Left renal cortex interstitium (tissue), 4 donors: ENCODE measurements around the gene FBLN1. TPM values are rescaled to one million over a fixed set of nuclear protein-coding genes. Genes with fewer than 3 reads are reported as not detected.
"Not testable (repeated sequence)": the region's sequence is repeated elsewhere in the genome, so short reads cannot be mapped to it uniquely, and the experiment has no call there.

Experiments
- DNase-seq, 4 donors: peaks; one replicate each; pipeline ENCODE4 v3.0.0-alpha.2; 2013; ENCODE audit warnings: low read depth in 4 of 4, low spot score in 2 of 4, missing footprints in 1 of 4
- polyA plus RNA-seq, 4 donors: library from polyadenylated mRNA; unstranded; fragments of 120-200 nt; gene quantifications; one replicate each; pipeline ENCODE4 v1.2.1, GENCODE V29; 2013; ENCODE audit not compliant: insufficient read length in 4 of 4

The FBLN1 gene
- polyA plus RNA-seq, 4 donors = 98.6 to 176 (median 121) TPM

DNA sequence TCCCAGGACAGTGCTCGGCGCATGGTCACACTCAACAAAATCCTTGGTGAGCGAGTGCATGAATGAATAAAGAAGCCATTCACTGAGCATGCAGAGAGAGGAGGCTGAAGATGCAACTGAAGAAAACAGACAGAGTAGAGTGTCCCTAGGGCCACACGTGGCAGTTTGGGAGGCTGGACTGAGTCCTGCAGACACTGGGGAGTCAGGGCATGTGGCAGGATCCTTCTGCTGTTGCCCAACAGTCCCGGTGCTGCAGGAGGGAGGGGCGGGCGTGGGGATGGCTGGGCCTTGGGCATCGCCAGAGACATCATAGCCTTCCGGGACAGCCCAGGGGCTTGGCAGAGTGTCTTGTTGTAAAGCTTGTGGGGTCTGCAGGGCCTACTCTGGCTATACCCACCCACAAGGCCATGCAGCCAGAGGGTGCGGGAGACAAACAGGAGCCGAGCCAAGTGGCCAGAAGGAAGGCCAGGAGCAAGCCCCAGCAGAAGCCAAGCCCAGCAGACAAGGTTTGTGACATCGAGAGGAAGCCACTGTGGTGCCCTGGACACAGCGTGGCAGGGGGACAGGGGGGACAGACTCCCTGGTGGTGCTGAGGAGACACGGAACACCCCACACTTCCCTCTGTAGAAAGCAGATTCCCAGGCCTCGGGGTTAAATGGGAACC, 26.7 kb upstream of the FBLN1 start:
- no peak for DNase-seq

DNA sequence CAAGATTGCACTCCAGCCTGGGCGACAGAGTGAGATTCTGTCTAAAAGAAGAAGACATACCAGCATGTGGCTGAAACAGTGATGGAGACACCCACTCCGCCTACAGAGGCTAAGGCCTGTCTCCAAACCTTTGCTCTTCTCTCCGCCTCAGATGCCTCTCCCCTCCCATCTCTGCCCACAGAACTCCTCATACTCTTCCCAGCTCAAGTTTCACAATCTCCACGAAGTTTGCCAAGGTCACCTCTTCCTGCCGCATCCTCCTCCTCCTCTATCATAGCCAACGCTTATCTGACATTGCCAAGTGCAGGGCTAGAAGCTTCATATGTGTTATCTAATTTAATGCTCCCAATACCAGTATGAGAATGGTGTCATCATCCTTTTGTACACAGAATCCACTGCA, 25.9 kb upstream of the FBLN1 start:
- no peak for DNase-seq

DNA sequence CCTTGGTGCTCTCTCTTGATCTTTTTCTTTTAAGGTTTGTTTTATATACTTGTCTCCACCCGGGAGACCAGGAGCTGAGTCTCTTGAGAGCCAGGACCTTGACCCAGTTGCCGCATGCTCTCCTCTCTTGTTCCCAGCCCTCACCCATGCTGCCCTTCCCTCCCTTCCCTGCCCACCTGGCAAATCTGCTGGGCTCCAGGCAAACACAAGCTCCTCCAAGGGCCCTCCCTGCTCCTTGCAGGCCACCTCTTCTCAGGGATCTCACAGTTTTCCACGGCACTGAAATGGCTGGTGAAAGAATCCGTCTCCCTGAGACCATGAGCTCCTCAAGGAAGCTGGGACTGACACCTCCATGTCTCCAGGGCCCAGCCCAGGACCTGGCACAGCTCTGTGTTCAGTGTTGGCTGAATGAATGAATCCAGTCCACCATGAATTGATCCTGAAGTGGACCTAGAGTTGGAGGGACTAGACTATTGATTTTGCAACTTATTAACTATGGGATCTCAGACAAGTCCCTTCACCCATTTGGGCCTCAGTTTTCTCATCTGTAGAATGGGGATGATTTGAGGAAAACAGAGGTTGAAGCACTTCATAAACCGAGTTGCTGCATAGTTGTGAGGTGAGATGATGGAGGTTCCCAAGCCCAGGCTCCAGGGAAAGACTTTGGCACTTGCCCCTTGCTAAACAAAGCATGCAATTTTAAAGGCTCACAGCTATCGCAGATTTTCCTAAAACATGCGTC, 25.1 kb upstream of the FBLN1 start:
- no peak for DNase-seq

DNA sequence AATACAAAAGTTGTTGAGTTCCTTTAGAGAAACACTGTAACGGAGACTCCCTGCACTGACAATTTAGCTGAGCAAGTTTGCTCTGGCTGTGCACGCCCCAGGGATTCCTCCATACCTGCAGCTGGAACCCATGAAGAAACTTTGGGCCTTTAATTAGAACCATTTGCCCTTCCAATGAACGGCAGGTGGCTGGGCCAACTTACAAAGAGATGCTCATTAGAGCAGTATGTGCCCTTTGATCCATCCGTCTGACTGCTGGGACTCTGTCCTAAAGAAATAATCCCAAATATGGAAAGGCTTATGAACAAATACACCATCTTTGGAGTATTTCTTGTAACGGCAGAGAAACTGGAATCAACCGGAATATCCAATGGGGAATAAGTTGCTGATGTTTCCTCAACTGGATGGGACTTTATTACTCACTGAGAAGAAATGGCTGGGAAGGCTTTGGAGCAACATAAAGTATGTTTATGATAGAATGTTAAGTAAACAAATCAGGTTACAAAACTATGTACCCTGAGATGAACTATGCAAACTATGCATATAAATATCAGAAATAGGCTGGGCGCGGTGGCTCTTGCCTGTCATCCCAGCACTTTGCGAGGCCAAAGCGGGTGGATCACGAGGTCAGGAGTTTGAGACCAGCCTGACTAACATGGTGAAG, 24.4 kb upstream of the FBLN1 start:
- no peak for DNase-seq

GRCh38 chr22:45480717-45481116, 22.0 kb upstream of the FBLN1 start:
- DNase-seq = no peak

GRCh38 chr22:45481661-45482060, 21.0 kb upstream of the FBLN1 start:
- DNase-seq = no peak

GRCh38 chr22:45482169-45482568, 20.5 kb upstream of the FBLN1 start:
- no peak for DNase-seq

GRCh38 chr22:45483319-45483718, 19.4 kb upstream of the FBLN1 start:
- no peak for DNase-seq

DNA sequence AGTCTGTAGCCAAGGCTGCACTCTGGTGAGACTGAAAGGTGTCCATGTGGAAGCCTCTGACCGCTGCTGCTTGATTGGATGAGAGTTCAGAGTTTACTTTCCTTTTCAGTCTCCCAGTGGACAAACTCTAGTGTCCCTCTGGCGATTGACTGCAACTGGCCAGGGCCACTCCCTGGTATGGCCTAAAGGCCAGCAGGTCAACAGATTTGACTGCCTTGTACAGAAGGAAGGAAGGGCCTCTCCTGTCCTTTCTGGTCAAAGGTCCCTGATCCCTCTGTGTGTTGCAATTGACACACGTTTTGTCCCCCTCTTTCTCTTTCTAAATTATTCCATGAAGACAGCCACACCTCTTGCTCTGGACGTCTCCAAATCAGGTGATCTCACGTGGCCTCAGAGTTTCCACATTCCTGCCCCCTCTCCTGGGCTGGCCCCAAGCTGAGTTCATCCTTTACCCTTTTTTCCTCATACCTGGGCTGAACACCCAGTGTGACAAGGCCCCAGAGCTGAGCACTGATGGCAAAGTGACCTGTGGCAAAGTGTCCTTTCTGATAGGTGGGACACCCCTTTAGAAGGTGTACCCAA, 18.7 kb upstream of the FBLN1 start:
- no peak for DNase-seq

- no peak for DNase-seq
Observed at GRCh38 chr22:45484742-45485141, 17.9 kb upstream of the FBLN1 start.

- no peak for DNase-seq
Observed at GRCh38 chr22:45485261-45485660, 17.4 kb upstream of the FBLN1 start.

DNA sequence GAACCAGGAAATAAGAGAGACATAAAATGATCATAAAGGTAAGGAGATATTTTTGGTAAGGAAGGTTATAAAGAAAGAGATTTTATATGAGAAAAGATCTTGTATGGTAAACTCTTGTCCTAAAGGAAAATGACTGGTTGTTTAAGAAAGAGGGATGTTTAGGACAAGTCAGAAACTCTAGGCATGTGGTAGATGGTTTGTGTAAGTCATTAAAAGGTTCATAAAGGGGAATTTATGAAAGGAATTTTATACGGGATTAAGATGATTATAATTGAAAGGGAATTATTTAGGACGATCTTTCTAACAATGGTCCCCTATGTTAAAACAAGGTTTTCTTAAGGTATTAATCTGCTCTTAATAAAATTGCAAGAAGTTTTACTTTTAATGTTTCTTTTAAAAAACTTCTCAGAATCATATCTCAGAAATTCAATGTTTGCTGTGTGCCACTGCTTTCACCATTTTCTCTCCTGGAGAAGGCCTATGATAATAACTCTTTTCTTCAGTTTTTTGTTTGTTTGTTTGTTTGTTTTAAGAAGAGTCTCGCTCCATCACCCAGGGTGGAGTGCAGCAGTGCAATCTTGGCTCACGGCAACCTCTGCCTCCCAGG, 13.8 kb upstream of the FBLN1 start:
- DNase-seq = no peak

DNA sequence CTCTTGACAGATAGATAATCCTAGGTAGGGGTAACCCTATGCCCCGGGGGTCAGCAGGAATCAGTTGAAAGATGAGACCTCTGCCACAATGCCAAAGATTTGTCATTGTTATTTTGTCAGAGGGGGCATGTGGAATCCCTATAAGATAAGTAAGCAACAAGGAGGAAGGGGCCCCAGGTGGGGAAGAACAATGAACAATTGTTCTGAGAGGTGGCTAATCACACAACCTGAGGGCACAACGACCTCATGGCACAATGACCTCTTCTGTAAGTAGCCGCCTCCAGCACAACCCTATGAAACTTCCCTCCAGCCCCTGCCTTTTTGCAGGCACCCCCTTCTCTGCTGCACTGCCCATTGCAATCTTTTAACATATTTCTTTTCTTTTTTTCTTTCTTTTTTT, 11.8 kb upstream of the FBLN1 start:
- DNase-seq = no peak

- no peak for DNase-seq
Observed at GRCh38 chr22:45491841-45492240, 10.8 kb upstream of the FBLN1 start.

- no peak for DNase-seq
Observed at GRCh38 chr22:45493286-45493771, 9.4 kb upstream of the FBLN1 start.

DNA sequence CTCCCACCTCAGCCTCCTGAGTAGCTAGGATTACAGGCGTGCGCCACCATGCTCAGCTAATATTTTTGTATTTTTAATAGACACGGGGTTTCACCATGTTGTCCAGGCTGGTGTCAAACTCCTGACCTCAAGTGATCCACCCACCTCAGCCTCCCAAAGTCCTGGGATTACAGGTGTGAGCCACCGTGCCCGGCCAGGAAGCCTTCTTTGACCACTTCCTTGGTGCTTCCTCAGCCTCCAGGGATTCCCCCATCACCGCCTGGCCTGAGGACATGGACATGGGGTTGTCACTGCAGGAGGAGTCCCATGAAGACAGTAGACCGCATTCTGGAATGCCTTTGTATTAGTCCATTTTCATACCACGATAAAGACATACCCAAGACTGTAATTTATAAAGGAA, 8.4 kb upstream of the FBLN1 start:
- DNase-seq = not testable (repeated sequence)

GRCh38 chr22:45495616-45496015, 7.1 kb upstream of the FBLN1 start:
- not testable (repeated sequence) for DNase-seq

GRCh38 chr22:45496451-45496941, 6.2 kb upstream of the FBLN1 start:
- no peak for DNase-seq

GRCh38 chr22:45497351-45498145, 5.1 kb upstream of the FBLN1 start:
- no peak for DNase-seq

- no peak for DNase-seq
Observed at GRCh38 chr22:45499746-45500145, 2.9 kb upstream of the FBLN1 start.
